Loucy (cell line): ENCODE results near the gene FAM171A2.

ENCODE experiments used
- H2AFZ ChIP-seq: fragments of 200-600 bp; sonication (generic); 2 replicates; pipeline ENCODE4 v1.6.0; 2016; ENCODE audit warnings: antibody characterized with exemption, mild to moderate bottlenecking, low read length, moderate library complexity
- H3F3A ChIP-seq: fragments of 200-600 bp; 2 replicates; pipeline ENCODE4 v1.6.0; 2016; ENCODE audit warnings: antibody characterized with exemption, low read depth, mild to moderate bottlenecking
- H3K27me3 ChIP-seq: fragments of 200-600 bp; sonication (generic); 2 replicates; pipeline ENCODE4 v1.6.1; 2014; ENCODE audit warnings: low read length, mild to moderate bottlenecking; ENCODE audit not compliant: insufficient read depth, poor library complexity, severe bottlenecking
- H3K36me3 ChIP-seq: fragments of 200-600 bp; sonication (generic); 2 replicates; pipeline ENCODE4 v1.6.1; 2016; ENCODE audit warnings: low read length; ENCODE audit not compliant: insufficient read depth
- H3K4me1 ChIP-seq: fragments of 200-600 bp; sonication (generic); 2 replicates; pipeline ENCODE4 v1.5.1; 2014; ENCODE audit warnings: low read length, mild to moderate bottlenecking; ENCODE audit not compliant: insufficient read depth, poor library complexity, severe bottlenecking
- H3K4me2 ChIP-seq: fragments of 200-600 bp; sonication (generic); 2 replicates; pipeline ENCODE4 v1.6.0; 2014; ENCODE audit warnings: antibody characterized with exemption, low read length, low read depth, mild to moderate bottlenecking; ENCODE audit not compliant: poor library complexity, severe bottlenecking
- H3K4me3 ChIP-seq: fragments of 200-600 bp; sonication (generic); 2 replicates; pipeline ENCODE4 v1.5.1; 2014; ENCODE audit warnings: low read length, mild to moderate bottlenecking, mixed read lengths; ENCODE audit not compliant: poor library complexity, severe bottlenecking
- H3K79me2 ChIP-seq: fragments of 200-600 bp; sonication (generic); 2 replicates; pipeline ENCODE4 v1.6.1; 2014; ENCODE audit warnings: low read length; ENCODE audit not compliant: insufficient read depth
- H3K9ac ChIP-seq: fragments of 200-600 bp; sonication (generic); 2 replicates; pipeline ENCODE4 v1.6.0; 2014; ENCODE audit warnings: mild to moderate bottlenecking, low read depth, low read length, moderate library complexity; ENCODE audit not compliant: poor library complexity, severe bottlenecking
- H3K9me2 ChIP-seq: fragments of 200-600 bp; sonication (generic); replicated peaks from 2 replicates; pipeline ENCODE4 v1.6.1; 2016; ENCODE audit warnings: low read depth, low read length, mixed read lengths
- H3K9me3 ChIP-seq: fragments of 200-600 bp; sonication (generic); 2 replicates; pipeline ENCODE4 v1.6.1; 2014; ENCODE audit warnings: mild to moderate bottlenecking, antibody characterized with exemption, low read length, low read depth; ENCODE audit not compliant: insufficient read depth
- H4K20me1 ChIP-seq: fragments of 200-600 bp; sonication (generic); 2 replicates; pipeline ENCODE4 v1.6.0; 2014; ENCODE audit warnings: antibody characterized with exemption, low read length, mild to moderate bottlenecking; ENCODE audit not compliant: insufficient read depth, poor library complexity, severe bottlenecking
- CTCF ChIP-seq: fragments of 200-600 bp; sonication (generic); conservative IDR thresholded peaks from 2 replicates; pipeline ENCODE4 v1.5.1; 2014; ENCODE audit warnings: mild to moderate bottlenecking, antibody characterized with exemption, low read length
- EZH2phosphoT487 ChIP-seq: fragments of 200-600 bp; IDR thresholded peaks from 2 replicates; pipeline ENCODE4 v1.6.1; 2018; ENCODE audit warnings: antibody characterized with exemption, mild to moderate bottlenecking, moderate library complexity, borderline replicate concordance

The FAM171A2 gene

DNA sequence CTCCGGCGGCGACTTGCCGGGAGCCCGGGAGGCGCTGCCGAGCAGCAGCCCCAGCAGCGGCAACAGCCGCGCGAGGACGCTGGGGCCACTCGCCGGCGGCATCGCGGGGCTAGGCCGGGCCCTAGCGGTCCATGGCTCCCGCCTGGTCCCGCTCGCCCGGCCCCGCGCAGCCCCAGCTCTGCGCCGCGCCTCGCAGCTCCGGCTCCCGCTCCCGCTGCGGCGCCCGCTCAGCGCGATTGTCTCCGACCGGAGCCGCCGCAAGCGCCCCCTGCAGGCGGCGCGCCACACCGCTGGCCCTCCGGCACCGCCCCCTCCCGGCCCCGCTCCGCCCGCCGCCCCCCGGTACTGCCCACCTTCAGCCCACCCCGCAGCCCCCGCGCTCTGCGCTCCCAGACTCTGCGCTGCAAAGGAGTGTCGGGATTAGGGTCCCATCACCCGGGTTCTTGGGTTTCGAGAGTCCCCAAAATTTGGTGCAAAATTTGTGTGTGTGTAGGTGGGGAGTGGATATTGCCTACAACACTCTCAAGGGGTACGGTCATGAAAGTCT lies at the start of gene FAM171A2:
Gene FAM171A2, minus strand, starts transcription at position 241 of the 547 bp plus-strand sequence. Its CDS starts 139 bp downstream, at position 102.
- TF ChIP-seq CTCF = peak; percentile 56
- TF ChIP-seq EZH2phosphoT487 = no peak
- Histone ChIP-seq H2AFZ (peak within 1 kb of the TSS; percentile 99), H4K20me1 (no peaks in the 10 kb centered on the region), H3K79me2 (peaks cover 4% of the 10 kb centered on the region; the same call in 1 of the 2 replicates), H3K4me1 (peaks cover 10% of the 10 kb centered on the region), H3K9ac (peak within 1 kb of the TSS; percentile 87), H3K27me3 (no peaks in the 10 kb centered on the region), H3K36me3 (no peaks in the 10 kb centered on the region), H3K9me2 (no peaks in the 10 kb centered on the region), H3K4me2 (peak within 1 kb of the TSS; percentile 89), H3F3A (no peaks in the 10 kb centered on the region), H3K4me3 (peak within 1 kb of the TSS; percentile 90), H3K9me3 (no peaks in the 10 kb centered on the region)

GRCh38 chr17:44409309-44410028 lies 45.8 kb upstream of the FAM171A2 start:
- no peak overlapping the region for H3K4me3 ChIP-seq
- H4K20me1 ChIP-seq = no peaks in the 10 kb centered on the region
- no peaks in the 10 kb centered on the region for H3K4me1 ChIP-seq
- H3K36me3 ChIP-seq = peaks cover 16% of the 10 kb centered on the region; the same call in 1 of the 2 replicates
- no peaks in the 10 kb centered on the region for H3K27me3 ChIP-seq
- H3K79me2 ChIP-seq = no peaks in the 10 kb centered on the region
- no peaks in the 10 kb centered on the region for H3K9me3 ChIP-seq
- TF ChIP-seq EZH2phosphoT487 (no peak), CTCF (0 out of 2 replicates have a peak, but pooled peaks have one; percentile 21)
- H2AFZ ChIP-seq = no peak overlapping the region
- H3K4me2 ChIP-seq = no peak overlapping the region
- no peak overlapping the region for H3K9ac ChIP-seq
- H3K9me2 ChIP-seq = no peaks in the 10 kb centered on the region
- no peaks in the 10 kb centered on the region for H3F3A ChIP-seq

DNA sequence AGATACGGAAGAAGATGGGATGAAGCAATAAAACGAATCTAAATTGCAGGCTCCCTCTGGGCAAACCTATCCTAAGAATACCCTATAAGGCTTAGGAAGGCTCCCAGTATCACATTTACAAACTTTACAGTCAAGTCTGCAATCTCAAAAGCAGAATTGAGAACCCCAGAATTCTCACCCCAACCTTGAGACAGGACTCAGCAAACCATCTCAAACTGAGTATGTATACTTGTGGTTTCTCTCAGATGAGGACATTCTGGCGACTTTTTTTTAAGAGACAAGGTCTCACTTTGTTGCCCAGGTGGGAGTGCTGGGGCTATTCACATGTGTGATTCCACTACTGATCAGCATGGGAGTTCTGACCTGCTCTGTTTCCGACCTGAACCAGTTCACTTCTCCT lies 45.1 kb upstream of the FAM171A2 start:
- no peak overlapping the region for H3K9ac ChIP-seq
- no peak overlapping the region for H3K4me3 ChIP-seq
- no peaks in the 10 kb centered on the region for H3K27me3 ChIP-seq
- TF ChIP-seq EZH2phosphoT487 (no peak), CTCF (no peak)
- H3K4me1 ChIP-seq = no peaks in the 10 kb centered on the region
- peaks cover 13% of the 10 kb centered on the region; the same call in 1 of the 2 replicates for H3K36me3 ChIP-seq
- H3K9me2 ChIP-seq = no peaks in the 10 kb centered on the region
- no peak overlapping the region for H2AFZ ChIP-seq
- no peak overlapping the region for H3K4me2 ChIP-seq
- H3F3A ChIP-seq = no peaks in the 10 kb centered on the region
- H3K9me3 ChIP-seq = no peaks in the 10 kb centered on the region
- no peaks in the 10 kb centered on the region for H3K79me2 ChIP-seq
- H4K20me1 ChIP-seq = no peaks in the 10 kb centered on the region
